Gastroesophageal sphincter (tissue), 4 donors: Measurements from ENCODE around the gene SIGLEC6. TPM values are rescaled to one million over a fixed set of nuclear protein-coding genes. Genes with fewer than 3 reads are reported as not detected.

Source experiments
- ATAC-seq: fragments of 150-250 bp; one replicate; pipeline ENCODE4 v1.9.1; 2016; ENCODE audit warnings: mild to moderate bottlenecking, moderate library complexity
- H3K27ac ChIP-seq, 4 donors: fragments of 200-600 bp; sonication (generic) in 3 of 4; 1 replicate in 3 of 4; 2 replicates in 1 of 4; pipeline ENCODE4 v1.5.1; 2016 to 2019
- H3K27me3 ChIP-seq: fragments of 200-600 bp; sonication (generic); one replicate; pipeline ENCODE4 v1.5.1; 2019
- H3K36me3 ChIP-seq, 2 donors: fragments of 200-600 bp; sonication (generic); one replicate each; pipeline ENCODE4 v1.5.1; 2019; ENCODE audit warnings: control low read depth in 1 of 2
- H3K4me1 ChIP-seq, 3 donors: fragments of 200-600 bp; sonication (generic); 1 replicate in 2 of 3; 2 replicates in 1 of 3; pipeline ENCODE4 v1.5.1; 2016 to 2019; ENCODE audit warnings: control low read depth in 2 of 3
- H3K4me3 ChIP-seq, 2 donors: fragments of 200-600 bp; sonication (generic); one replicate each; pipeline ENCODE4 v1.5.1; 2019; ENCODE audit warnings: mild to moderate bottlenecking in 1 of 2, moderate library complexity in 1 of 2
- H3K9me3 ChIP-seq, 3 donors: fragments of 200-600 bp; sonication (generic); one replicate each; pipeline ENCODE4 v1.5.1; 2017 to 2019; ENCODE audit warnings: control low read depth in 2 of 3
- CTCF ChIP-seq, 4 experiments: fragments of 200-600 bp in 2 of 4; fragments of 450-650 bp in 2 of 4; sonication (generic) in 1 of 4; IDR thresholded peaks; one replicate each; pipeline ENCODE4 v1.5.1; 2017 to 2019; ENCODE audit warnings: antibody characterized with exemption in 4 of 4, mild to moderate bottlenecking in 2 of 4, moderate library complexity in 2 of 4
- EP300 ChIP-seq: sonication (generic); formaldehyde crosslinking; IDR thresholded peaks from one replicate; pipeline ENCODE4 v1.6.1; 2017; ENCODE audit warnings: antibody characterized with exemption, mild to moderate bottlenecking
- POLR2A ChIP-seq, 2 donors: fragments of 450-650 bp; IDR thresholded peaks; one replicate each; pipeline ENCODE4 v1.6.1; 2017; ENCODE audit warnings: antibody characterized with exemption in 2 of 2, mild to moderate bottlenecking in 2 of 2, moderate library complexity in 1 of 2
- POLR2AphosphoS5 ChIP-seq: sonication (generic); formaldehyde crosslinking; IDR thresholded peaks from one replicate; pipeline ENCODE4 v1.6.1; 2017; ENCODE audit warnings: antibody characterized with exemption
- WGBS, 2 donors: methylation state at CpG; one replicate each; pipeline ENCODE4 v1.1.5; 2018; ENCODE audit warnings: low coverage in 1 of 2; 5-methylcytosine and 5-hydroxymethylcytosine counted together
- total RNA-seq, 4 donors: library from RNA; depleted of rRNA; stranded (reverse); fragments of >200 nt; gene quantifications; one replicate each; pipeline ENCODE4 v1.1.0, GENCODE V29; 2016

SIGLEC6 gene
- total RNA-seq, 4 donors from 2014 or later, result 0.59 to 3.9 (median 3.1) TPM

GRCh38 chr19:51524666-51525264 is 6.7 kb downstream of the SIGLEC6 start:
- Histone ChIP-seq H3K36me3 (no peaks in the 10 kb centered on the region), H3K27ac (no peak overlapping the region), H3K27me3 (peaks cover 45% of the 10 kb centered on the region), H3K4me1 (no peaks in the 10 kb centered on the region), H3K9me3 (no peaks in the 10 kb centered on the region), H3K4me3 (no peak overlapping the region)
- 45 to 77% methylated on average over 3 to 5 of the region's 8 CpGs for WGBS, 2 donors
- ATAC-seq, result no peak
- TF ChIP-seq CTCF (IDR thresholded peaks at IDR 0.05), result no peak
- TF ChIP-seq POLR2A (IDR thresholded peaks at IDR 0.05), result no peak
- no peak for TF ChIP-seq POLR2AphosphoS5
- TF ChIP-seq EP300, result no peak

- TF ChIP-seq CTCF (IDR thresholded peaks at IDR 0.05) (no peak), EP300 (no peak), POLR2A (IDR thresholded peaks at IDR 0.05) (no peak), POLR2AphosphoS5 (no peak)
- Histone ChIP-seq H3K4me1 (no peaks in the 10 kb centered on the region), H3K27ac (no peak overlapping the region), H3K4me3 (no peak overlapping the region), H3K27me3 (peaks cover 43% of the 10 kb centered on the region), H3K9me3 (peaks cover 0 to 9% (median 0%) of the 10 kb centered on the region in 3 donors), H3K36me3 (no peaks in the 10 kb centered on the region)
- no peak for ATAC-seq
- 43 to 57% methylated on average over 1 to 2 of the region's 2 CpGs for WGBS, 2 donors
These were observed 9.7 kb downstream of the SIGLEC6 start for GRCh38 chr19:51521781-51522180.

GRCh38 chr19:51521357-51521756 is 10.1 kb downstream of the SIGLEC6 start:
- H3K36me3 ChIP-seq, result no peaks in the 10 kb centered on the region
- peaks cover 0 to 9% (median 0%) of the 10 kb centered on the region in 3 donors for H3K9me3 ChIP-seq
- H3K4me3 ChIP-seq, result no peak overlapping the region
- no peak overlapping the region for H3K27ac ChIP-seq
- H3K27me3 ChIP-seq, result peaks cover 43% of the 10 kb centered on the region
- no peaks in the 10 kb centered on the region for H3K4me1 ChIP-seq
- TF ChIP-seq EP300, result no peak
- TF ChIP-seq CTCF (IDR thresholded peaks at IDR 0.05), result no peak
- no peak for TF ChIP-seq POLR2AphosphoS5
- TF ChIP-seq POLR2A (IDR thresholded peaks at IDR 0.05), result no peak
- WGBS, 2 donors, result 77 to 90% methylated on average over 2 of the region's 2 CpGs
- no peak for ATAC-seq

- H3K36me3 ChIP-seq, result no peaks in the 10 kb centered on the region
- ATAC-seq, result no peak
- H3K27me3 ChIP-seq, result peaks cover 38% of the 10 kb centered on the region
- no peak overlapping the region for H3K4me3 ChIP-seq
- H3K4me1 ChIP-seq, result no peaks in the 10 kb centered on the region
- H3K9me3 ChIP-seq, result peaks cover 0 to 9% (median 0%) of the 10 kb centered on the region in 3 donors
- WGBS, 2 donors, result 44 to 78% methylated on average over 1 to 2 of the region's 2 CpGs
- no peak for TF ChIP-seq POLR2A (IDR thresholded peaks at IDR 0.05)
- no peak for TF ChIP-seq EP300
- TF ChIP-seq CTCF (IDR thresholded peaks at IDR 0.05), result no peak
- no peak for TF ChIP-seq POLR2AphosphoS5
- no peak overlapping the region for H3K27ac ChIP-seq
These were observed 10.7 kb downstream of the SIGLEC6 start for GRCh38 chr19:51520728-51521127.

GRCh38 chr19:51514866-51515481 is 16.5 kb downstream of the SIGLEC6 start:
- Histone ChIP-seq H3K9me3 (peaks cover 0 to 9% (median 0%) of the 10 kb centered on the region in 3 donors), H3K36me3 (no peaks in the 10 kb centered on the region), H3K4me1 (no peaks in the 10 kb centered on the region), H3K27ac (no peak overlapping the region), H3K4me3 (no peak overlapping the region), H3K27me3 (peaks cover 49% of the 10 kb centered on the region)
- ATAC-seq, result no peak
- 8 to 19% methylated on average over 3 of the region's 3 CpGs for WGBS, 2 donors
- TF ChIP-seq CTCF (IDR thresholded peaks at IDR 0.05) (peak; percentile 34 to 62 (median 41)), POLR2A (IDR thresholded peaks at IDR 0.05) (no peak), EP300 (no peak)
